Activated naive CD8-positive, alpha-beta T cell treated with anti-CD3 and anti-CD28 coated beads, Interleukin-2, amount 10 ng/mL, durations not matched to agents 7 days and 5 days (primary cell): Measurements from ENCODE around the gene PARP8. TPM values are rescaled to one million over a fixed set of nuclear protein-coding genes. Genes with fewer than 3 reads are reported as not detected.
"Not testable (repeated sequence)": the region's sequence is repeated elsewhere in the genome, so short reads cannot be mapped to it uniquely, and the experiment has no call there.

Source experiments
- ATAC-seq: fragments of 150-1000 bp; cut with Tn5 transposase; one replicate; pipeline ENCODE4 v1.10.0; 2021; ENCODE audit warnings: low read depth, moderate library complexity
- POLR2A ChIA-PET: fragments of 350-600 bp; sonication (Branson Sonifier 250); formaldehyde crosslinking; loops from one replicate; lab custom pipeline; 2021; ENCODE audit warnings: antibody characterized with exemption; lab: Charles Lee
- DNase-seq: peaks from one replicate; pipeline ENCODE4 v3.0.0; 2021
- H3K27ac Mint-ChIP-seq: one replicate; pipeline ENCODE4 v1.8.0; 2022; ENCODE audit warnings: mild to moderate bottlenecking, mixed read lengths
- H3K27me3 Mint-ChIP-seq: one replicate; pipeline ENCODE4 v1.8.0; 2022; ENCODE audit warnings: mild to moderate bottlenecking, moderate library complexity, mixed read lengths
- H3K36me3 Mint-ChIP-seq: one replicate; pipeline ENCODE4 v1.8.0; 2021; ENCODE audit warnings: mild to moderate bottlenecking, mixed read lengths
- H3K4me1 Mint-ChIP-seq: one replicate; pipeline ENCODE4 v1.8.0; 2021; ENCODE audit warnings: mixed read lengths
- H3K4me3 Mint-ChIP-seq: one replicate; pipeline ENCODE4 v1.8.0; 2022; ENCODE audit warnings: mild to moderate bottlenecking, moderate library complexity, mixed read lengths
- H3K9me3 Mint-ChIP-seq: one replicate; pipeline ENCODE4 v1.8.0; 2021; ENCODE audit warnings: mixed read lengths
- total RNA-seq, 2 experiments: library from RNA; stranded (reverse); gene quantifications; one replicate each; pipeline ENCODE4 v1.2.3, GENCODE V29; 2021

PARP8 gene
- total RNA-seq, 2 experiments from 2014 or later: 159 to 178 TPM

GRCh38 chr5:50665761-50666202 lies 655 bp upstream of the PARP8 start:
- H3K9me3 Mint-ChIP-seq: not testable (repeated sequence)
- peaks cover 24% of the 10 kb centered on the region for H3K4me1 Mint-ChIP-seq

GRCh38 chr5:50667023-50667652 lies 701 bp downstream of the PARP8 start:
- no peaks in the 10 kb centered on the region for H3K9me3 Mint-ChIP-seq
- peak overlapping the region; percentile 98 for H3K27ac Mint-ChIP-seq
- H3K27me3 Mint-ChIP-seq: no peaks in the 10 kb centered on the region
- no peak for DNase-seq
- ATAC-seq: peak; percentile 39
- peaks cover 33% of the 10 kb centered on the region for H3K4me1 Mint-ChIP-seq
- peak overlapping the region; percentile 94 for H3K4me3 Mint-ChIP-seq
- peaks cover 22% of the 10 kb centered on the region for H3K36me3 Mint-ChIP-seq
- POLR2A ChIA-PET: interaction anchor here (0.6 to 4.0 kb wide), 10 partner anchors 23 to 239 kb away, joined by 3 to 34 read pairs (median 4); partner anchors contain the start of gene EMB

More at GRCh38 chr5:50665761-50666202, 655 bp upstream of the PARP8 start:
- H3K36me3 Mint-ChIP-seq: peaks cover 14% of the 10 kb centered on the region
- H3K27ac Mint-ChIP-seq: peak overlapping the region; percentile 100
- peak overlapping the region; percentile 98 for H3K4me3 Mint-ChIP-seq
- not testable (repeated sequence) for ATAC-seq, H3K27me3 Mint-ChIP-seq
- POLR2A ChIA-PET: interaction anchor here (0.8 to 4.0 kb wide), 6 partner anchors 31 to 224 kb away, joined by 3 to 34 read pairs (median 7); partner anchors contain the start of gene EMB
- peak; percentile 47 for DNase-seq

GRCh38 chr5:50667653-50668595 lies 1.5 kb downstream of the PARP8 start:
- Mint-ChIP-seq H3K27ac (peak overlapping the region; percentile 98), H3K36me3 (peaks cover 29% of the 10 kb centered on the region), H3K4me1 (peaks cover 39% of the 10 kb centered on the region), H3K4me3 (peak overlapping the region; percentile 94), H3K9me3 (no peaks in the 10 kb centered on the region), H3K27me3 (no peaks in the 10 kb centered on the region)
- POLR2A ChIA-PET: interaction anchor here (0.6 to 4.0 kb wide), 8 partner anchors 23 to 227 kb away, joined by 3 to 34 read pairs (median 4); partner anchors contain the start of gene EMB
- DNase-seq (peak; percentile 88), ATAC-seq (peak; percentile 70)

- POLR2A ChIA-PET: interaction anchor here (1.1 to 4.0 kb wide), 4 partner anchors 42 to 227 kb away, joined by 3 to 34 read pairs (median 14); partner anchors contain the start of gene EMB
- H3K4me3 Mint-ChIP-seq: peak overlapping the region; percentile 94
- H3K27ac Mint-ChIP-seq: peak overlapping the region; percentile 98
- DNase-seq, H3K27me3 Mint-ChIP-seq, H3K9me3 Mint-ChIP-seq, ATAC-seq: not testable (repeated sequence)
- peaks cover 39% of the 10 kb centered on the region for H3K4me1 Mint-ChIP-seq
- peaks cover 33% of the 10 kb centered on the region for H3K36me3 Mint-ChIP-seq
These were observed 2.2 kb downstream of the PARP8 start for GRCh38 chr5:50668636-50669035.

GRCh38 chr5:50672663-50673062 lies 6.2 kb downstream of the PARP8 start:
- ATAC-seq (no peak), DNase-seq (no peak)
- POLR2A ChIA-PET: no interaction called here
- H3K36me3 Mint-ChIP-seq: peaks cover 51% of the 10 kb centered on the region
- no peak overlapping the region for H3K27ac Mint-ChIP-seq
- H3K9me3 Mint-ChIP-seq: no peaks in the 10 kb centered on the region
- H3K4me1 Mint-ChIP-seq: peaks cover 46% of the 10 kb centered on the region
- H3K4me3 Mint-ChIP-seq: no peak overlapping the region
- H3K27me3 Mint-ChIP-seq: no peaks in the 10 kb centered on the region

- POLR2A ChIA-PET, DNase-seq, H3K27me3 Mint-ChIP-seq, H3K27ac Mint-ChIP-seq, H3K4me3 Mint-ChIP-seq, H3K9me3 Mint-ChIP-seq, ATAC-seq: not testable (repeated sequence)
- Mint-ChIP-seq H3K36me3 (peaks cover 48% of the 10 kb centered on the region), H3K4me1 (peaks cover 47% of the 10 kb centered on the region)
These were observed 7.0 kb downstream of the PARP8 start for GRCh38 chr5:50673444-50673843.

GRCh38 chr5:50675385-50675784 lies 8.9 kb downstream of the PARP8 start:
- Mint-ChIP-seq H3K9me3 (no peaks in the 10 kb centered on the region), H3K4me3 (no peak overlapping the region), H3K27me3 (no peaks in the 10 kb centered on the region), H3K27ac (no peak overlapping the region), H3K4me1 (peaks cover 53% of the 10 kb centered on the region), H3K36me3 (peaks cover 56% of the 10 kb centered on the region)
- POLR2A ChIA-PET: no interaction called here
- DNase-seq (no peak), ATAC-seq (no peak)

- H3K9me3 Mint-ChIP-seq, DNase-seq, ATAC-seq, H3K27me3 Mint-ChIP-seq, H3K4me3 Mint-ChIP-seq, H3K27ac Mint-ChIP-seq, POLR2A ChIA-PET: not testable (repeated sequence)
- Mint-ChIP-seq H3K36me3 (peaks cover 48% of the 10 kb centered on the region), H3K4me1 (peaks cover 41% of the 10 kb centered on the region)
These were observed 13.1 kb downstream of the PARP8 start for GRCh38 chr5:50679554-50679953.

- Mint-ChIP-seq H3K4me1 (peaks cover 28% of the 10 kb centered on the region), H3K4me3 (no peak overlapping the region), H3K9me3 (peaks cover 12% of the 10 kb centered on the region), H3K27me3 (no peaks in the 10 kb centered on the region), H3K36me3 (peaks cover 63% of the 10 kb centered on the region), H3K27ac (no peak overlapping the region)
- ATAC-seq (no peak), DNase-seq (no peak)
- POLR2A ChIA-PET: no interaction called here
These were observed 18.3 kb downstream of the PARP8 start for GRCh38 chr5:50684721-50685120.

- no peaks in the 10 kb centered on the region for H3K27me3 Mint-ChIP-seq
- peaks cover 10% of the 10 kb centered on the region for H3K4me1 Mint-ChIP-seq
- ATAC-seq (no peak), DNase-seq (no peak)
- peak overlapping the region; percentile 21 for H3K27ac Mint-ChIP-seq
- H3K9me3 Mint-ChIP-seq: peaks cover 13% of the 10 kb centered on the region
- H3K36me3 Mint-ChIP-seq: peaks cover 50% of the 10 kb centered on the region
- POLR2A ChIA-PET: no interaction called here
- no peak overlapping the region for H3K4me3 Mint-ChIP-seq
These were observed 21.1 kb downstream of the PARP8 start for GRCh38 chr5:50687548-50687947.

GRCh38 chr5:50691399-50692016 lies 25.1 kb downstream of the PARP8 start:
- peaks cover 18% of the 10 kb centered on the region for H3K4me1 Mint-ChIP-seq
- no peak overlapping the region for H3K27ac Mint-ChIP-seq
- POLR2A ChIA-PET: no interaction called here
- H3K27me3 Mint-ChIP-seq: no peaks in the 10 kb centered on the region
- H3K4me3 Mint-ChIP-seq: no peak overlapping the region
- no peak for DNase-seq
- H3K36me3 Mint-ChIP-seq: peaks cover 36% of the 10 kb centered on the region
- no peak for ATAC-seq
- peaks cover 6% of the 10 kb centered on the region for H3K9me3 Mint-ChIP-seq

- DNase-seq (no peak), ATAC-seq (no peak)
- Mint-ChIP-seq H3K27me3 (no peaks in the 10 kb centered on the region), H3K9me3 (peaks cover 1% of the 10 kb centered on the region), H3K36me3 (peaks cover 35% of the 10 kb centered on the region), H3K27ac (no peak overlapping the region), H3K4me1 (peaks cover 26% of the 10 kb centered on the region), H3K4me3 (no peak overlapping the region)
- POLR2A ChIA-PET: no interaction called here
These were observed 27.7 kb downstream of the PARP8 start for GRCh38 chr5:50694027-50694590.
